Suppressor macrophage treated with lipopolysaccharide for 4 hours (primary cell): ENCODE results near the gene SPATA12.

Experiments used
- DNase-seq: peaks from one replicate; pipeline ENCODE4 v3.0.0-alpha.2; 2020

SPATA12 gene

GRCh38 chr3:57085211-57085610, 24.7 kb downstream of the SPATA12 start:
- DNase-seq = no peak

GRCh38 chr3:57086201-57086600, 25.7 kb downstream of the SPATA12 start:
- DNase-seq = no peak

GRCh38 chr3:57087361-57088092, 27.1 kb downstream of the SPATA12 start:
- no peak for DNase-seq

- DNase-seq = no peak
These were observed 28.0 kb downstream of the SPATA12 start for GRCh38 chr3:57088503-57088902.

- DNase-seq = no peak
These were observed 28.6 kb downstream of the SPATA12 start for GRCh38 chr3:57089043-57089442.

- no peak for DNase-seq
These were observed 31.2 kb downstream of the SPATA12 start for GRCh38 chr3:57091521-57092273.

GRCh38 chr3:57093489-57093888, 33.0 kb downstream of the SPATA12 start:
- no peak for DNase-seq

GRCh38 chr3:57093971-57094535, 33.6 kb downstream of the SPATA12 start:
- DNase-seq = peak; percentile 65

GRCh38 chr3:57094575-57094974, 34.1 kb downstream of the SPATA12 start:
- no peak for DNase-seq

GRCh38 chr3:57095363-57095762, 34.9 kb downstream of the SPATA12 start:
- DNase-seq = no peak

- DNase-seq = no peak
These were observed 37.1 kb downstream of the SPATA12 start for GRCh38 chr3:57097536-57097935.

GRCh38 chr3:57098418-57099310, 38.2 kb downstream of the SPATA12 start:
- no peak for DNase-seq

- DNase-seq = peak; percentile 83
These were observed 39.7 kb downstream of the SPATA12 start for GRCh38 chr3:57100046-57100695.

GRCh38 chr3:57105585-57105984, 45.1 kb downstream of the SPATA12 start:
- DNase-seq = no peak

GRCh38 chr3:57108684-57109083, 48.2 kb downstream of the SPATA12 start:
- no peak for DNase-seq

GRCh38 chr3:57109437-57110199, 49.2 kb downstream of the SPATA12 start:
- no peak for DNase-seq

GRCh38 chr3:57110214-57110613, 49.8 kb downstream of the SPATA12 start:
- no peak for DNase-seq

GRCh38 chr3:57110798-57111197, 50.3 kb downstream of the SPATA12 start:
- DNase-seq = no peak

GRCh38 chr3:57112206-57112605, 51.7 kb downstream of the SPATA12 start:
- DNase-seq = no peak

GRCh38 chr3:57116501-57116900, 56.0 kb downstream of the SPATA12 start:
- DNase-seq = no peak

- DNase-seq = no peak
These were observed 57.8 kb downstream of the SPATA12 start for GRCh38 chr3:57118254-57118653.

- no peak for DNase-seq
These were observed 59.6 kb downstream of the SPATA12 start for GRCh38 chr3:57120040-57120439.
